Peyer's patch (tissue), 4 donors: ENCODE results near the gene RAI14. TPM values are rescaled to one million over a fixed set of nuclear protein-coding genes. Genes with fewer than 3 reads are reported as not detected.

Experiments
- DNase-seq, 3 donors: peaks; one replicate each; pipeline ENCODE4 v3.0.0-alpha.2; 2017 to 2019
- H3K27ac ChIP-seq, 4 donors: fragments of 200-600 bp; sonication (generic); one replicate each; pipeline ENCODE4 v1.5.1; 2016 to 2019
- H3K27me3 ChIP-seq, 2 donors: fragments of 200-600 bp; sonication (generic); one replicate each; pipeline ENCODE4 v1.5.1; 2019
- H3K36me3 ChIP-seq, 3 donors: fragments of 200-600 bp; sonication (generic); one replicate each; pipeline ENCODE4 v1.5.1; 2016 to 2019
- H3K4me1 ChIP-seq, 4 donors: fragments of 200-600 bp; sonication (generic); one replicate each; pipeline ENCODE4 v1.5.1; 2016 to 2019
- H3K4me3 ChIP-seq, 4 donors: fragments of 200-600 bp; sonication (generic); 1 replicate in 3 of 4; 2 replicates in 1 of 4; pipeline ENCODE4 v1.5.1; 2016 to 2019; ENCODE audit warnings: mild to moderate bottlenecking in 1 of 4
- H3K9me3 ChIP-seq, 4 donors: fragments of 200-600 bp; sonication (generic); one replicate each; pipeline ENCODE4 v1.5.1; 2016 to 2019; ENCODE audit warnings: mild to moderate bottlenecking in 1 of 4
- POLR2A ChIP-seq, 2 donors: fragments of 450-650 bp; IDR thresholded peaks; one replicate each; pipeline ENCODE4 v1.5.1; 2017; ENCODE audit warnings: antibody characterized with exemption in 2 of 2, mild to moderate bottlenecking in 2 of 2, moderate library complexity in 2 of 2
- total RNA-seq, 4 donors: library from RNA; depleted of rRNA; stranded (reverse); fragments of >200 nt; gene quantifications; one replicate each; pipeline ENCODE4 v1.1.0, GENCODE V29; 2016
- TF ChIP-seq, protein P1 (sequence below), 6 experiments: fragments of 450-650 bp in 4 of 6; fragments of 200-600 bp in 2 of 6; sonication (generic) in 1 of 6; IDR thresholded peaks; one replicate each; pipeline ENCODE4 v1.5.1; 2017 to 2019; ENCODE audit warnings: antibody characterized with exemption in 6 of 6, mild to moderate bottlenecking in 3 of 6, moderate library complexity in 1 of 6

Gene RAI14
- total RNA-seq, 4 donors from 2014 or later: 5.0 to 182 (median 6.4) TPM

- TF ChIP-seq POLR2A (IDR thresholded peaks at IDR 0.05): no peak
- TF ChIP-seq, protein P1, sequence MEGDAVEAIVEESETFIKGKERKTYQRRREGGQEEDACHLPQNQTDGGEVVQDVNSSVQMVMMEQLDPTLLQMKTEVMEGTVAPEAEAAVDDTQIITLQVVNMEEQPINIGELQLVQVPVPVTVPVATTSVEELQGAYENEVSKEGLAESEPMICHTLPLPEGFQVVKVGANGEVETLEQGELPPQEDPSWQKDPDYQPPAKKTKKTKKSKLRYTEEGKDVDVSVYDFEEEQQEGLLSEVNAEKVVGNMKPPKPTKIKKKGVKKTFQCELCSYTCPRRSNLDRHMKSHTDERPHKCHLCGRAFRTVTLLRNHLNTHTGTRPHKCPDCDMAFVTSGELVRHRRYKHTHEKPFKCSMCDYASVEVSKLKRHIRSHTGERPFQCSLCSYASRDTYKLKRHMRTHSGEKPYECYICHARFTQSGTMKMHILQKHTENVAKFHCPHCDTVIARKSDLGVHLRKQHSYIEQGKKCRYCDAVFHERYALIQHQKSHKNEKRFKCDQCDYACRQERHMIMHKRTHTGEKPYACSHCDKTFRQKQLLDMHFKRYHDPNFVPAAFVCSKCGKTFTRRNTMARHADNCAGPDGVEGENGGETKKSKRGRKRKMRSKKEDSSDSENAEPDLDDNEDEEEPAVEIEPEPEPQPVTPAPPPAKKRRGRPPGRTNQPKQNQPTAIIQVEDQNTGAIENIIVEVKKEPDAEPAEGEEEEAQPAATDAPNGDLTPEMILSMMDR (IDR thresholded peaks at IDR 0.05): no peak
- Histone ChIP-seq H3K4me3 (no peak overlapping the region), H3K4me1 (no peaks in the 10 kb centered on the region), H3K27me3 (no peaks in the 10 kb centered on the region), H3K9me3 (no peaks in the 10 kb centered on the region), H3K27ac (no peak overlapping the region), H3K36me3 (no peaks in the 10 kb centered on the region)
- DNase-seq: no peak
Measured at GRCh38 chr5:34731435-34732232, 75.5 kb downstream of the RAI14 start.

GRCh38 chr5:34734326-34734725 is 78.2 kb downstream of the RAI14 start:
- H3K27me3 ChIP-seq: no peaks in the 10 kb centered on the region
- no peaks in the 10 kb centered on the region for H3K4me1 ChIP-seq
- no peak overlapping the region for H3K4me3 ChIP-seq
- TF ChIP-seq POLR2A (IDR thresholded peaks at IDR 0.05): no peak
- TF ChIP-seq, protein P1 (IDR thresholded peaks at IDR 0.05): no peak
- H3K36me3 ChIP-seq: no peaks in the 10 kb centered on the region
- no peak overlapping the region for H3K27ac ChIP-seq
- no peaks in the 10 kb centered on the region for H3K9me3 ChIP-seq
- no peak for DNase-seq

DNA sequence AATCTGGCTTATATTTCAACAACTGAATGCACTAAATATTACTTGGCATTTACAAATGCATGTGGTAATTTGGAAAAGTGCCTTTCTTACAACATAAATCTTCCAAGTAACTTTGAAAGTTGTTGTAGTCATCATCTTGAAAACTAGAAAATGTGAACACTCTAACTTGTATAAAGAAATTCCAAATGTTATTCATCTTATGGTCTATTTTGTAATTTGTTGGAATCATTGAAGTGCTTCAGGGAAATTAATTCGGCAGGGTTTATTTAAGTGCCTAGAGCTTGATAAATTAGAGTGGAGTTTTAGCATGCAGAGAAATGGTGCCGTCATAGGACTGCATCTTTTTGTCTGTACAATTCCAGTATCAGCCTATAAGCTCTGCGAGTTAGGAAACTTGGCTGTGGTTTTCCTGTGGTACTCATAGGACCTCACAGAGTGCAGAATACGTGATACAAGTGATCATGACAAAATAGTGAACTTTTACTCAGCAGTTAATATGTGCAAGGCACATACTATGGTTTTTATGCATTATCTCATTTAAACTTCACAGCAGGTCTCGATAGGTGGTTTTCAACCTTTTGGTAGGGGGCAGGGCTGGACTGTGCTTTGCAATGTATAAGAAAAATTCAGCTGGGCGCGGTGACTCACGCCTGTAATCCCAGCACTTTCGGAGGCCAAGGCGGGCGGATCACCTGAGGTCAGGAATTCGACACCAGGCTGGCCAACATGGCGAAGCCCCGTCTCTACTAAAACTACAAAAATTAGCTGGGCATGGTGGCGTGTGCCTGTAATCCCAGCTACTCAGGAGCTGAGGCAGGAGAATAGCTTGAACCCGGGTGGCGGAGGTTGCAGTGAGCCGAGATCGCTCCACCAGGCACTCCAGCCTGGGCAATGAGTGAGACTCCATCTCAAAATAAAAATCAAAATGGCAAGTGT is 79.6 kb downstream of the RAI14 start:
- Histone ChIP-seq H3K27ac (no peak overlapping the region), H3K4me3 (no peak overlapping the region), H3K4me1 (no peaks in the 10 kb centered on the region), H3K27me3 (no peaks in the 10 kb centered on the region), H3K9me3 (no peaks in the 10 kb centered on the region), H3K36me3 (no peaks in the 10 kb centered on the region)
- TF ChIP-seq POLR2A (IDR thresholded peaks at IDR 0.05): no peak
- DNase-seq: no peak

GRCh38 chr5:34736445-34737115 is 80.5 kb downstream of the RAI14 start:
- no peak for TF ChIP-seq POLR2A (IDR thresholded peaks at IDR 0.05)
- TF ChIP-seq, protein P1 (IDR thresholded peaks at IDR 0.05): no peak
- Histone ChIP-seq H3K27me3 (no peaks in the 10 kb centered on the region), H3K4me3 (no peak overlapping the region), H3K4me1 (no peaks in the 10 kb centered on the region), H3K27ac (no peak overlapping the region), H3K36me3 (no peaks in the 10 kb centered on the region), H3K9me3 (no peaks in the 10 kb centered on the region)
- no peak for DNase-seq

- DNase-seq: no peak
- no peaks in the 10 kb centered on the region for H3K36me3 ChIP-seq
- H3K4me1 ChIP-seq: no peaks in the 10 kb centered on the region
- no peak overlapping the region for H3K27ac ChIP-seq
- no peaks in the 10 kb centered on the region for H3K27me3 ChIP-seq
- no peak overlapping the region for H3K4me3 ChIP-seq
- TF ChIP-seq, protein P1 (IDR thresholded peaks at IDR 0.05): no peak
- no peaks in the 10 kb centered on the region for H3K9me3 ChIP-seq
Measured at GRCh38 chr5:34737731-34738130, 81.6 kb downstream of the RAI14 start.
